Stimulated activated CD4-positive, alpha-beta T cell treated with anti-CD3 and anti-CD28 coated beads, Interleukin-12 subunit alpha, Interleukin-12 subunit beta, amount 100 ng/mL, for 24 hours (primary cell): Measurements from ENCODE around the gene TMEM8B.
"Not testable (repeated sequence)": the region's sequence is repeated elsewhere in the genome, so short reads cannot be mapped to it uniquely, and the experiment has no call there.

Experiments
- DNase-seq, 2 experiments: peaks; one replicate each; pipeline ENCODE4 v3.0.0-alpha.2; 2020; ENCODE audit warnings: low read depth in 2 of 2

Gene TMEM8B

GRCh38 chr9:35906923-35907699, 78.1 kb downstream of the TMEM8B start:
- DNase-seq = no peak

- DNase-seq = no peak
These were observed 78.9 kb downstream of the TMEM8B start for GRCh38 chr9:35907711-35908503.

- no peak for DNase-seq
These were observed 79.6 kb downstream of the TMEM8B start for GRCh38 chr9:35908504-35909125.

- no peak for DNase-seq
These were observed 80.2 kb downstream of the TMEM8B start, which contains the start of gene SPAAR for GRCh38 chr9:35909274-35909673. SPAAR (plus strand) TSS chr9:35909490; CDS start chr9:35910464, 974 bp downstream.

- DNase-seq = no peak
These were observed 80.9 kb downstream of the TMEM8B start for GRCh38 chr9:35909687-35910612.

GRCh38 chr9:35910613-35911359, 81.8 kb downstream of the TMEM8B start:
- peak in 1 of 2 experiments; percentile 33 for DNase-seq

- DNase-seq = no peak
These were observed 82.7 kb downstream of the TMEM8B start for GRCh38 chr9:35911690-35912089.

- DNase-seq = no peak
These were observed 83.9 kb downstream of the TMEM8B start for GRCh38 chr9:35912791-35913400.

- DNase-seq = not testable (repeated sequence)
These were observed 84.4 kb downstream of the TMEM8B start for GRCh38 chr9:35913429-35913828.

GRCh38 chr9:35914301-35914807, 85.3 kb downstream of the TMEM8B start:
- DNase-seq = no peak
